Measurements from ENCODE around the gene GAST. TPM values are rescaled to one million over a fixed set of nuclear protein-coding genes. Genes with fewer than 3 reads are reported as not detected.
A peak's percentile ranks its signal among the peaks of the same experiment; 100 is the strongest.

Gene GAST
- total RNA-seq, 1 experiment from 2014 or later, result not detected

DNA sequence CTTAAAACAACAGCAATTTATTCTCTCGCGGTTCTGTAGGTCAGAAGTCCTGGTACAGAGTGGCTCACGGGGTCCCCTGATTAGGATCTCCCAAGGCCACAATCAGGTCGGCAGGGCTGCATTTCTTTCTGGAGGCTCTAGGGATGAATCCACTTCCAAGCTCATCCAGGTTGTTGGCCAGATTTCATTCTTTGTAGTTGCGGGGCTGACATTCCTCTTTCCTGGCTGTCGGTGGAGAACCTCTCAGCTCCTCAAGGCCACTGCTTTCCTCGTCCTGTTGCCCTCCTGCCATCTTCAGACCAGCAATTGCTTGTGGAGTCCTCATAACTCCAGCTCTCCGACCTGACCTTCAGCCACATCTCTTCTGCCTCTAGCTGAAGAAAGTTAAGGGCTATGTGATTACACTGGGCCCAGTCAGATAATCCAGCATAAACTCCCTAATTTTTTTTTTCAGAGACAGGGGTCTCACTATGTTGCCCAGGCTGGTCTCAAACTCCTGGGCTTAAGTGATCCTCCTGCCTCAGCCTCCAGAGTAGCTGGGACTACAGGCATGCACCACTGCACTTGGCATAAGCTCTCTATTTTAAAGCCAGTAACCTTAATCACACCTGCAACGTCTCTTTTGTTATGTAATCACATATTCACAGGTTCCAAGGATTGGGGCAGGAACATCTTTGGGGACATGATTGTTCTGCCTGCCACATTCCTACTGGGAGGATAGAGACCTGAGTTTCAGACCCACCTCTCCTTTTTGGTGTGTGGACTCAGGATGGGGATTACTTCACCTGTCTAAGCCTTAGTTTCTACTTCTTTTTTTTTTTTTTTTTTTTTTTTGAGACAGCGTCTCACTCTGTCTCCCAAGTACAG lies 4.1 kb upstream of the GAST start:
- no peak for DNase-seq

DNA sequence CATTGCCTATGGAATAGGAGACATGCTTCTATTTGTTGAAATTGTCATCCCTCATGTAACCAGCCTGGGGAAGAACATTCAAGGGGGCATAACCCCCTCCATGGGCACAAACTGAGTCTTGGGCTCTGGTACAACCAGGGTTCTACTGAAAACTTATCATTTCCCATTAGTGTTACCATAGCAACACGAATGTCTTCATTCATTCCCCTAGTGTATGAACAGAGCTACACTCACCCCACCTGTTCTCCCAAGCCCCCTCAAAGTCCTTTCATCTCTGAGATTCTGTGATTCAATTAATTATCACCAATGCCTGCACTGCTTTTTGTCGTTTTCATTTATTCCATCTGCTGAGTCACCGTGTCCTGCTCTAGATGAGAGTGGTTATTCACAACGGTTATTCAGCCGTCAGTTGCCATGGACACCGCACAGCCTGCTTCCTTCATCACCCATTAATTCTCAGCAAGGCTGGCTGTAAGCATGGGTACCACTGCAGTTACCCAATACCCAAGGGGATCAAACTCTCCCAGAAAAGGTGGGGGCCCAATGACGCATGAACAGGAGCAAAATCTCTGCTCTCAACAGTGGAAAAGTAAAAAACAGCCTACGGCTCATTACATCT lies 1.6 kb upstream of the GAST start:
- no peak for TF ChIP-seq EZH2phosphoT487 (IDR thresholded peaks at IDR 0.05; ENCODE audit: borderline replicate concordance, low read length)
- TF ChIP-seq, protein P1, sequence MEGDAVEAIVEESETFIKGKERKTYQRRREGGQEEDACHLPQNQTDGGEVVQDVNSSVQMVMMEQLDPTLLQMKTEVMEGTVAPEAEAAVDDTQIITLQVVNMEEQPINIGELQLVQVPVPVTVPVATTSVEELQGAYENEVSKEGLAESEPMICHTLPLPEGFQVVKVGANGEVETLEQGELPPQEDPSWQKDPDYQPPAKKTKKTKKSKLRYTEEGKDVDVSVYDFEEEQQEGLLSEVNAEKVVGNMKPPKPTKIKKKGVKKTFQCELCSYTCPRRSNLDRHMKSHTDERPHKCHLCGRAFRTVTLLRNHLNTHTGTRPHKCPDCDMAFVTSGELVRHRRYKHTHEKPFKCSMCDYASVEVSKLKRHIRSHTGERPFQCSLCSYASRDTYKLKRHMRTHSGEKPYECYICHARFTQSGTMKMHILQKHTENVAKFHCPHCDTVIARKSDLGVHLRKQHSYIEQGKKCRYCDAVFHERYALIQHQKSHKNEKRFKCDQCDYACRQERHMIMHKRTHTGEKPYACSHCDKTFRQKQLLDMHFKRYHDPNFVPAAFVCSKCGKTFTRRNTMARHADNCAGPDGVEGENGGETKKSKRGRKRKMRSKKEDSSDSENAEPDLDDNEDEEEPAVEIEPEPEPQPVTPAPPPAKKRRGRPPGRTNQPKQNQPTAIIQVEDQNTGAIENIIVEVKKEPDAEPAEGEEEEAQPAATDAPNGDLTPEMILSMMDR (conservative IDR thresholded peaks at IDR 0.05; ENCODE audit: low read depth, low read length), result no peak
- no peak for TF ChIP-seq EZH2 (IDR thresholded peaks at IDR 0.05; ENCODE audit: low read length, unreplicated experiment)
- H3K9me3 ChIP-seq (ENCODE audit: low read length), result no peaks in the 10 kb centered on the region
- H3K27me3 ChIP-seq (ENCODE audit: low read length), result no peaks in the 10 kb centered on the region
- H3K9ac ChIP-seq (ENCODE audit: low read length), result no peak overlapping the region
- H3K9me2 ChIP-seq (replicated peaks; ENCODE audit: low read length), result no peaks in the 10 kb centered on the region
- no peaks in the 10 kb centered on the region for H3K79me2 ChIP-seq (ENCODE audit: low read length)
- no peak overlapping the region for H3K4me3 ChIP-seq (ENCODE audit: low read length)
- H4K20me1 ChIP-seq (ENCODE audit: low read length), result no peaks in the 10 kb centered on the region
- H3K4me1 ChIP-seq (ENCODE audit: insufficient read depth, low read length), result no peaks in the 10 kb centered on the region
- H3F3A ChIP-seq (ENCODE audit: low read length, unreplicated experiment), result no peaks in the 10 kb centered on the region
- H2AFZ ChIP-seq (ENCODE audit: low read length), result no peak overlapping the region
- intact Hi-C loops (cut with micrococcal nuclease), result no loop called here
- no TSS peak for BruUV-seq (replicated peaks)
- peak; percentile 9 for DNase-seq
- CTCF ChIA-PET, result no interaction called here
- ATAC-seq, result no peak
- H3K36me3 ChIP-seq (ENCODE audit: low read depth, low read length), result no peaks in the 10 kb centered on the region
- POLR2A ChIA-PET (ENCODE audit: unreplicated experiment), result no interaction called here
- no peak overlapping the region for H3K4me2 ChIP-seq (ENCODE audit: low read length)
- H3K27ac ChIP-seq (ENCODE audit: low read length), result no peak overlapping the region

More for the DNA sequence above, 4.1 kb upstream of the GAST start:
- no peaks in the 10 kb centered on the region for H3K79me2 ChIP-seq (ENCODE audit: low read length)
- H3K4me2 ChIP-seq (ENCODE audit: low read length), result no peak overlapping the region
- ChIA-PET CTCF (interaction anchor here (1.0 kb wide), 1 partner anchor 12 kb away, joined by 4 read pairs; no protein-coding TSS in a partner anchor), POLR2A (ENCODE audit: unreplicated experiment) (no interaction called here)
- no peaks in the 10 kb centered on the region for H3K27me3 ChIP-seq (ENCODE audit: low read length)
- ATAC-seq, result no peak
- no peak overlapping the region for H3K9ac ChIP-seq (ENCODE audit: low read length)
- no peaks in the 10 kb centered on the region for H3K9me3 ChIP-seq (ENCODE audit: low read length)
- H3K27ac ChIP-seq (ENCODE audit: low read length), result no peak overlapping the region
- H2AFZ ChIP-seq (ENCODE audit: low read length), result no peak overlapping the region
- intact Hi-C loops (cut with micrococcal nuclease), result no loop called here
- H3K4me3 ChIP-seq (ENCODE audit: low read length), result no peak overlapping the region
- H3K36me3 ChIP-seq (ENCODE audit: low read depth, low read length), result no peaks in the 10 kb centered on the region
- H3K9me2 ChIP-seq (replicated peaks; ENCODE audit: low read length), result no peaks in the 10 kb centered on the region
- no peak for TF ChIP-seq EZH2phosphoT487 (IDR thresholded peaks at IDR 0.05; ENCODE audit: borderline replicate concordance, low read length)
- no peak for TF ChIP-seq EZH2 (IDR thresholded peaks at IDR 0.05; ENCODE audit: low read length, unreplicated experiment)
- TF ChIP-seq, protein P1 (conservative IDR thresholded peaks at IDR 0.05; ENCODE audit: low read depth, low read length), result no peak
- H4K20me1 ChIP-seq (ENCODE audit: low read length), result no peaks in the 10 kb centered on the region
- no peaks in the 10 kb centered on the region for H3F3A ChIP-seq (ENCODE audit: low read length, unreplicated experiment)
- H3K4me1 ChIP-seq (ENCODE audit: insufficient read depth, low read length), result no peaks in the 10 kb centered on the region
- no TSS peak for BruUV-seq (replicated peaks)
